K562 (cell line): ENCODE results near the gene GPC1. TPM values are rescaled to one million over a fixed set of nuclear protein-coding genes. Genes with fewer than 3 reads are reported as not detected.

Experiments
- ATAC-seq: fragments of 200-7000 bp; cut with Tn5 transposase; 3 replicates; pipeline ENCODE4 v1.9.1; 2020; ENCODE audit warnings: moderate library complexity
- BruUV-seq: library from RNA; stranded (reverse); fragments of 400-500 nt; replicated peaks from 2 replicates; lab custom pipeline; 2021; lab: Mats Ljungman, UMichigan
- CTCF ChIA-PET: fragments of 300-600 bp; formaldehyde crosslinking; extraction: SDS; loops from one replicate; lab custom pipeline; 2021; ENCODE audit warnings: low intra/inter-chr PET ratio; lab: Yijun Ruan, JAX
- POLR2A ChIA-PET: fragments of 300-600, 350-650 bp; sonication (Branson Sonifier 250); formaldehyde crosslinking; extraction: SDS; loops from one replicate; lab custom pipeline; 2021; ENCODE audit warnings: antibody characterized with exemption, inconsistent platforms; lab: Yijun Ruan, JAX
- DNase-seq, 4 experiments: peaks; one replicate each; pipeline versions ENCODE4 v3.0.0 to v3.0.0-alpha.2; 2011 to 2018; ENCODE audit warnings: low spot score in 3 of 4, mixed read lengths in 3 of 4; ENCODE audit errors: extremely low read depth in 1 of 4
- FAIRE-seq: peaks from 2 replicates; lab custom pipeline; 2011; peaks lifted over from hg19 to GRCh38; lab: Jason Lieb, UNC
- H2AFZ ChIP-seq: 2 replicates; pipeline ENCODE4 v1.6.0; 2011; ENCODE audit warnings: low read depth, low read length, control low read depth, inconsistent platforms
- H3K27ac ChIP-seq: fragments of 200-600 bp; 3 replicates; pipeline ENCODE4 v1.8.0; 2011; ENCODE audit warnings: low read depth, mild to moderate bottlenecking, control low read depth, inconsistent platforms, low read length, moderate library complexity, mixed read lengths; ENCODE audit errors: extremely low read depth
- H3K27me3 ChIP-seq, 2 experiments: fragments of 300-600 bp in 1 of 2; 2 replicates in 1 of 2; 3 replicates in 1 of 2; pipeline versions ENCODE4 v1.6.0 to v1.8.0; 2011; ENCODE audit warnings: inconsistent platforms in 2 of 2, low read length in 2 of 2, mild to moderate bottlenecking in 1 of 2, mixed read lengths in 1 of 2, moderate library complexity in 1 of 2; ENCODE audit not compliant: control insufficient read depth in 2 of 2, insufficient read depth in 2 of 2
- H3K36me3 ChIP-seq: fragments of 300-600 bp; 3 replicates; pipeline ENCODE4 v1.8.0; 2011; ENCODE audit warnings: mild to moderate bottlenecking, low read length, inconsistent platforms; ENCODE audit not compliant: control insufficient read depth, insufficient read depth
- H3K4me1 ChIP-seq, 2 experiments: fragments of 200-600 bp in 1 of 2; replicated peaks in 1 of 2; 2 replicates in 1 of 2; 3 replicates in 1 of 2; pipeline versions ENCODE4 v1.5.1 to v1.8.0; 2011; ENCODE audit warnings: inconsistent platforms in 2 of 2, low read length in 2 of 2, mild to moderate bottlenecking in 1 of 2, mixed read lengths in 1 of 2, moderate library complexity in 1 of 2; ENCODE audit not compliant: control insufficient read depth in 2 of 2, insufficient read depth in 2 of 2
- H3K4me2 ChIP-seq: 2 replicates; pipeline ENCODE4 v1.6.1; 2011; ENCODE audit warnings: low read length, control low read depth, inconsistent platforms, mixed read lengths; ENCODE audit not compliant: insufficient read depth
- H3K4me3 ChIP-seq: fragments of 200-600 bp; sonication (generic), shearing (Covaris generic); 2 replicates; pipeline ENCODE4 v1.5.1; 2016; ENCODE audit warnings: control low read depth, inconsistent platforms
- H3K79me2 ChIP-seq: fragments of 200-600 bp; 3 replicates; pipeline ENCODE4 v1.8.0; 2011; ENCODE audit warnings: low read length, inconsistent platforms; ENCODE audit not compliant: control insufficient read depth, insufficient read depth
- H3K9ac ChIP-seq, 2 experiments: 2 replicates each; pipeline versions ENCODE4 v1.6.0 to v1.6.1; 2011; ENCODE audit warnings: low read depth in 2 of 2, low read length in 2 of 2, control low read depth in 1 of 2, inconsistent platforms in 1 of 2, mild to moderate bottlenecking in 1 of 2, mixed read lengths in 1 of 2; ENCODE audit not compliant: insufficient read depth in 1 of 2
- H3K9me1 ChIP-seq: one replicate; pipeline ENCODE4 v1.6.0; 2011; ENCODE audit warnings: inconsistent platforms, mild to moderate bottlenecking, low read length, moderate library complexity; ENCODE audit not compliant: control insufficient read depth, insufficient read depth
- H3K9me3 ChIP-seq: replicated peaks from 2 replicates; pipeline ENCODE4 v1.5.1; 2011; ENCODE audit warnings: low read depth, low read length, inconsistent platforms; ENCODE audit not compliant: control insufficient read depth, insufficient read depth
- H4K20me1 ChIP-seq: replicated peaks from 2 replicates; pipeline ENCODE4 v1.6.1; 2011; ENCODE audit warnings: low read length, inconsistent platforms, mixed read lengths; ENCODE audit not compliant: control insufficient read depth, insufficient read depth
- BCLAF1 ChIP-seq, 2 experiments: fragments of 450-650 bp in 1 of 2; IDR thresholded peaks; 2 replicates each; pipeline ENCODE4 v1.6.1; 2011 to 2017; ENCODE audit warnings: low read depth in 2 of 2, antibody characterized with exemption in 1 of 2, borderline replicate concordance in 1 of 2, low read length in 1 of 2, mild to moderate bottlenecking in 1 of 2, mixed read lengths in 1 of 2; ENCODE audit not compliant: control insufficient read depth in 1 of 2
- ZNF740 ChIP-seq, 3 experiments: fragments of 200-800 bp in 1 of 3; sonication (Bioruptor generic) in 1 of 3; sonication (generic) in 1 of 3; formaldehyde crosslinking in 1 of 3; IDR thresholded peaks; 2 replicates each; pipeline versions ENCODE4 v1.6.1 to v1.8.0; 2016 to 2022; ENCODE audit warnings: mild to moderate bottlenecking in 2 of 3, missing compliant biosample characterization in 2 of 3, missing genetic modification characterization in 2 of 3, missing genetic modification reagents in 1 of 3
- WGBS: fragments of 100-300 bp; shearing (Covaris generic); methylation state at CpG from one replicate; pipeline ENCODE4 v1.1.6; 2016; ENCODE audit warnings: low coverage, mixed read lengths; ENCODE audit not compliant: insufficient coverage; ENCODE audit errors: missing lambda C conversion rate; 5-methylcytosine and 5-hydroxymethylcytosine counted together
- in situ Hi-C: fragments of 300-500 bp; cut with MboI; formaldehyde crosslinking; loops from 4 replicates; pipeline ENCODE4 v1.15.0; 2018; ENCODE audit warnings: inconsistent platforms, mixed read lengths
- intact Hi-C: fragments of 100-400 bp; cut with micrococcal nuclease; formaldehyde crosslinking; loops from 2 replicates; pipeline ENCODE4 v1.14.2; 2022
- polyA plus RNA-seq, 8 experiments: library from polyadenylated mRNA; depleted of rRNA in 4 of 8; stranded (reverse) in 5 of 8; unstranded in 3 of 8; fragments of >200 nt; fragmentation: Nextera tagmentation in 2 of 8; fragmentation: Illumina TruSeq in 1 of 8; extraction: Ambion mirVana in 2 of 8; extraction: Trizol in 1 of 8; gene quantifications; 2 replicates each; pipeline versions ENCODE4 v1.2.1 to v1.2.3, GENCODE V29; 2011 to 2014; ENCODE audit warnings: inconsistent platforms in 1 of 8, missing spikeins in 1 of 8
- total RNA-seq, 7 experiments: library from RNA; depleted of rRNA in 6 of 7; stranded (reverse); fragments of >200 nt in 6 of 7; fragmentation: Illumina TruSeq in 2 of 7; extraction: Trizol in 2 of 7; gene quantifications; 2 replicates each; pipeline versions ENCODE4 v1.2.1 to v1.2.3, GENCODE V29; 2011 to 2021; ENCODE audit warnings: low replicate concordance in 1 of 7
- TF ChIP-seq, protein P1 (sequence below): fragments of 250-450 bp; sonication (Bioruptor Pico); IDR thresholded peaks from 2 replicates; pipeline ENCODE4 v1.4.0; 2020; ENCODE audit warnings: mild to moderate bottlenecking
- TF ChIP-seq, protein P2 (sequence below): sonication (generic); formaldehyde crosslinking; IDR thresholded peaks from 2 replicates; pipeline ENCODE4 v1.9.0; 2022; ENCODE audit warnings: mild to moderate bottlenecking, missing genetic modification reagents

Gene GPC1
- total and polyA plus RNA-seq, 9 of the 15 experiments (the other 6 are each of a cell fraction or from before 2014, with no cell fraction given) = 0.07 to 0.82 (median 0.14) TPM; not detected in 3

DNA sequence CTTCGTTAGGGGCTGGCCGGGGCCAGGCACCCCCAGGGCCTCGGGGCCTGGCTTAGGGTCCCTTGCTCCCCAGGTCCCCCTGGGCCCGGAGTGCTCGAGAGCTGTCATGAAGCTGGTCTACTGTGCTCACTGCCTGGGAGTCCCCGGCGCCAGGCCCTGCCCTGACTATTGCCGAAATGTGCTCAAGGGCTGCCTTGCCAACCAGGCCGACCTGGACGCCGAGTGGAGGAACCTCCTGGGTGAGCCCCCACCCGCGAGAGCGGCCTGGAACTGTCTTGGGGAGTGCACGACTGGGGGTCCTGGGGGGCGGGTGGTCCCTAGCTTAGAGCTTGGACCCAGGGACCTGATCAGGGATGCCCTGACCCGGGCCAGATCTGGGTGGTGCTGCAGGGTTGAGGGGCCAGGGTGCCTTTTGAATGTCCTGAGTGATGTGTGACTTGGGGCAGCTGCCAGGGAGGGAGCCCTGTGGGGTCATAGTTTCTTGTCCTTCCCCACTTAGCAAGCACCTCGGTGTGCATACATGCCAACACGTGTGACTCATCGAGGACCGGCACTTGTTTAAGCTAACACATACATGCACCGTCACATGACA lies 27.9 kb downstream of the GPC1 start (continued):
- TF ChIP-seq, protein P1, sequence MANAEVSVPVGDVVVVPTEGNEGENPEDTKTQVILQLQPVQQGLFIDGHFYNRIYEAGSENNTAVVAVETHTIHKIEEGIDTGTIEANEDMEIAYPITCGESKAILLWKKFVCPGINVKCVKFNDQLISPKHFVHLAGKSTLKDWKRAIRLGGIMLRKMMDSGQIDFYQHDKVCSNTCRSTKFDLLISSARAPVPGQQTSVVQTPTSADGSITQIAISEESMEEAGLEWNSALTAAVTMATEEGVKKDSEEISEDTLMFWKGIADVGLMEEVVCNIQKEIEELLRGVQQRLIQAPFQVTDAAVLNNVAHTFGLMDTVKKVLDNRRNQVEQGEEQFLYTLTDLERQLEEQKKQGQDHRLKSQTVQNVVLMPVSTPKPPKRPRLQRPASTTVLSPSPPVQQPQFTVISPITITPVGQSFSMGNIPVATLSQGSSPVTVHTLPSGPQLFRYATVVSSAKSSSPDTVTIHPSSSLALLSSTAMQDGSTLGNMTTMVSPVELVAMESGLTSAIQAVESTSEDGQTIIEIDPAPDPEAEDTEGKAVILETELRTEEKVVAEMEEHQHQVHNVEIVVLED = no peak

- Histone ChIP-seq H2AFZ (no peak overlapping the region), H3K79me2 (no peaks in the 10 kb centered on the region), H3K27me3 (no peaks in the 10 kb centered on the region; a peak in 1 of 5 replicates), H3K4me3 (no peak overlapping the region), H3K9ac (no peak overlapping the region), H4K20me1 (no peaks in the 10 kb centered on the region)
- intact Hi-C loops = no loop called here
- DNase-seq (no peak), ATAC-seq (no peak)
- CTCF ChIA-PET = no interaction called here
- in situ Hi-C loops = no loop called here
- 87% methylated on average over 16 of the region's 21 CpGs for WGBS
- TF ChIP-seq ZNF740 (CRISPR knock-in tag; IDR thresholded peaks at IDR 0.05) = 0 out of 2 replicates have a peak, but pooled peaks have one; percentile 21
- TF ChIP-seq ZNF740 (tag; IDR thresholded peaks at IDR 0.05) = no peak
- no peak for TF ChIP-seq BCLAF1 (IDR thresholded peaks at IDR 0.05; ENCODE audit: borderline replicate concordance in 1 of 2, control insufficient read depth in 1 of 2, low read depth in 2 of 2, low read length in 1 of 2)
- TF ChIP-seq, protein P2, sequence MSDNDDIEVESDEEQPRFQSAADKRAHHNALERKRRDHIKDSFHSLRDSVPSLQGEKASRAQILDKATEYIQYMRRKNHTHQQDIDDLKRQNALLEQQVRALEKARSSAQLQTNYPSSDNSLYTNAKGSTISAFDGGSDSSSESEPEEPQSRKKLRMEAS (CRISPR knock-in tag) = peak; percentile 35; the same call in 1 of the 2 replicates
- TF ChIP-seq, all 486 proteins: peak for 2
- POLR2A ChIA-PET = no interaction called here
- Histone ChIP-seq H3K9me1 (no peaks in the 10 kb centered on the region), H3K9me3 (no peaks in the 10 kb centered on the region), H3K27ac (no peak overlapping the region), H3K4me1 (peaks cover 0 to 17% of the 10 kb centered on the region in 2 experiments; a peak in 1 of 5 replicates), H3K4me2 (no peak overlapping the region), H3K36me3 (no peaks in the 10 kb centered on the region)
- no peak for FAIRE-seq
- no TSS peak for BruUV-seq
Observed at GRCh38 chr2:240463866-240464481, 28.5 kb downstream of the GPC1 start.
